ENCODE results near the gene ZNF331. TPM values are rescaled to one million over a fixed set of nuclear protein-coding genes. Genes with fewer than 3 reads are reported as not detected.

Gene ZNF331
- total RNA-seq, 4 donors from 2014 or later, result 3.7 to 15.7 (median 5.8) TPM

- no peaks in the 10 kb centered on the region for H3K27me3 ChIP-seq
- H3K4me1 ChIP-seq, result peaks cover 0 to 3% (median 0%) of the 10 kb centered on the region in 4 donors
- WGBS, 2 donors (ENCODE audit: low coverage in 1 of 2), result 50 to 69% methylated on average over 1 to 11 of the region's 11 CpGs
- H3K4me3 ChIP-seq, result peak overlapping the region; percentile 35 to 63 (median 50)
- in situ Hi-C loops (cut with MboI; ENCODE audit: low pct_ligation_motif_present in 1 of 4, low pct_unique_long_range_greater_than_20kb in 1 of 4, low sequenced_read_pairs in 3 of 4), result no loop called here
- no peaks in the 10 kb centered on the region for H3K9me3 ChIP-seq
- peak overlapping the region; percentile 72 to 85 (median 83) for H3K27ac ChIP-seq
- intact Hi-C loops (cut with DNase I; ENCODE audit: low total_unique reads), result no loop called here
- H3K36me3 ChIP-seq, result no peaks in the 10 kb centered on the region
- DNase-seq, result no peak
- TF ChIP-seq, protein P1, sequence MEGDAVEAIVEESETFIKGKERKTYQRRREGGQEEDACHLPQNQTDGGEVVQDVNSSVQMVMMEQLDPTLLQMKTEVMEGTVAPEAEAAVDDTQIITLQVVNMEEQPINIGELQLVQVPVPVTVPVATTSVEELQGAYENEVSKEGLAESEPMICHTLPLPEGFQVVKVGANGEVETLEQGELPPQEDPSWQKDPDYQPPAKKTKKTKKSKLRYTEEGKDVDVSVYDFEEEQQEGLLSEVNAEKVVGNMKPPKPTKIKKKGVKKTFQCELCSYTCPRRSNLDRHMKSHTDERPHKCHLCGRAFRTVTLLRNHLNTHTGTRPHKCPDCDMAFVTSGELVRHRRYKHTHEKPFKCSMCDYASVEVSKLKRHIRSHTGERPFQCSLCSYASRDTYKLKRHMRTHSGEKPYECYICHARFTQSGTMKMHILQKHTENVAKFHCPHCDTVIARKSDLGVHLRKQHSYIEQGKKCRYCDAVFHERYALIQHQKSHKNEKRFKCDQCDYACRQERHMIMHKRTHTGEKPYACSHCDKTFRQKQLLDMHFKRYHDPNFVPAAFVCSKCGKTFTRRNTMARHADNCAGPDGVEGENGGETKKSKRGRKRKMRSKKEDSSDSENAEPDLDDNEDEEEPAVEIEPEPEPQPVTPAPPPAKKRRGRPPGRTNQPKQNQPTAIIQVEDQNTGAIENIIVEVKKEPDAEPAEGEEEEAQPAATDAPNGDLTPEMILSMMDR (IDR thresholded peaks at IDR 0.05), result no peak
- no peak for TF ChIP-seq POLR2A (IDR thresholded peaks at IDR 0.05)
- TF ChIP-seq POLR2AphosphoS5 (IDR thresholded peaks at IDR 0.05), result no peak
- TF ChIP-seq EP300 (IDR thresholded peaks at IDR 0.05; ENCODE audit: low read depth), result no peak
Observed at GRCh38 chr19:53537121-53537520, 824 bp upstream of the ZNF331 start.

- WGBS, 2 donors (ENCODE audit: low coverage in 1 of 2), result 51% methylated on average over 34 of the region's 36 CpGs; no CpG with 5 or more reads in 1 of the 2 donors
- peak overlapping the region; percentile 35 to 63 (median 50) for H3K4me3 ChIP-seq
- TF ChIP-seq, protein P1 (IDR thresholded peaks at IDR 0.05), result no peak
- TF ChIP-seq POLR2AphosphoS5 (IDR thresholded peaks at IDR 0.05) (no peak), EP300 (IDR thresholded peaks at IDR 0.05; ENCODE audit: low read depth) (no peak), POLR2A (IDR thresholded peaks at IDR 0.05) (no peak)
- in situ Hi-C loops (cut with MboI; ENCODE audit: low pct_ligation_motif_present in 1 of 4, low pct_unique_long_range_greater_than_20kb in 1 of 4, low sequenced_read_pairs in 3 of 4) (no loop called here), intact Hi-C loops (cut with DNase I; ENCODE audit: low total_unique reads) (no loop called here)
- no peak for DNase-seq
- H3K27me3 ChIP-seq, result no peaks in the 10 kb centered on the region
- H3K9me3 ChIP-seq, result no peaks in the 10 kb centered on the region
- H3K36me3 ChIP-seq, result no peaks in the 10 kb centered on the region
- H3K4me1 ChIP-seq, result peaks cover 0 to 3% (median 0%) of the 10 kb centered on the region in 4 donors
- peak overlapping the region; percentile 72 to 85 (median 83) for H3K27ac ChIP-seq
Observed at GRCh38 chr19:53538378-53539109, 599 bp downstream of the ZNF331 start.

DNA sequence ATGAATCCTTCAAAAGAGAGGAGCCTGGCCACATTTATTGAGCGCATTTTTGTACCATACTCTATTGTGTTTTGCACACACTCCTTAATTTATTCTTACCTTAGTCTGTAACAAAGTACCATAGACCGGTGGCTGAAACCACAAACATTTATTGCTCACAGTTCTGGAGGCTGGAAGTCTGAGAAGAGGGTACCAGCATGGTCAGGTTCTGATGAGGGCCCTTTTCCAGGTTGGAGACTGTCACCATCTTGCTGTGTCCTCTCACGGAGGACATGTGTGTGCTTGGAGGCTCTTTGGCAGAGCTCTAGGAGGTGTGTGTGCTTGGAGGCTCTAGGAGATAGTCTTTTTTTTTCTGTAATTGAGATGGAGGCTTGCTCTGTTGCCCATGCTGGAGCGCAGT lies 2.1 kb downstream of the ZNF331 start:
- in situ Hi-C loops (cut with MboI; ENCODE audit: low pct_ligation_motif_present in 1 of 4, low pct_unique_long_range_greater_than_20kb in 1 of 4, low sequenced_read_pairs in 3 of 4), result no loop called here
- Histone ChIP-seq H3K4me3 (no peak overlapping the region), H3K27me3 (no peaks in the 10 kb centered on the region), H3K9me3 (no peaks in the 10 kb centered on the region), H3K27ac (no peak overlapping the region), H3K36me3 (no peaks in the 10 kb centered on the region), H3K4me1 (peaks cover 0 to 3% (median 0%) of the 10 kb centered on the region in 4 donors)
- TF ChIP-seq, protein P1 (IDR thresholded peaks at IDR 0.05), result no peak
- TF ChIP-seq POLR2AphosphoS5 (IDR thresholded peaks at IDR 0.05), result no peak
- no peak for TF ChIP-seq POLR2A (IDR thresholded peaks at IDR 0.05)
- no peak for TF ChIP-seq EP300 (IDR thresholded peaks at IDR 0.05; ENCODE audit: low read depth)
- no peak for DNase-seq
- intact Hi-C loops (cut with DNase I; ENCODE audit: low total_unique reads), result no loop called here
- WGBS, 2 donors (ENCODE audit: low coverage in 1 of 2), result 39 to 95% methylated on average over 2 to 4 of the region's 4 CpGs

DNA sequence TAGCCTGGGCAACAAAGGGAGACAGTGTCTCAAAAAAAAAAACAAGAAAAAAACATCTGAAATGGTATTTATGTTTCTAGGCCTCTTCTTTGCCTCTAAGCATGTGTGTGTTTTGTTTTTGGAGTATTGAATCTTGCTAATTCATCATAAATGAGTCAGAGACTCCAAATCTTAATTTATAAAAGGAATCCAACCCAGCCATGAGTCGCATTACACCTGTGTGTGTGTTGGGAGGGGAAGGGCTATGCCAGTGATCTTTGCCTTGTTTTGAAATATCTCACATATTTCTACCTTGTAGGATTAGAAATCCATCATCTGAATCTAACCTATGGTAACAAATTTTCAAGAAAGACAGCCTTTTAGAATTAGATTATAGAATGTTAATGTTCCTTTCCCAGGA lies 4.0 kb downstream of the ZNF331 start:
- H3K27me3 ChIP-seq, result no peaks in the 10 kb centered on the region
- in situ Hi-C loops (cut with MboI; ENCODE audit: low pct_ligation_motif_present in 1 of 4, low pct_unique_long_range_greater_than_20kb in 1 of 4, low sequenced_read_pairs in 3 of 4), result no loop called here
- no peak for DNase-seq
- intact Hi-C loops (cut with DNase I; ENCODE audit: low total_unique reads), result no loop called here
- H3K9me3 ChIP-seq, result no peaks in the 10 kb centered on the region
- TF ChIP-seq, protein P1 (IDR thresholded peaks at IDR 0.05), result no peak
- TF ChIP-seq POLR2AphosphoS5 (IDR thresholded peaks at IDR 0.05), result no peak
- TF ChIP-seq EP300 (IDR thresholded peaks at IDR 0.05; ENCODE audit: low read depth), result no peak
- WGBS, 2 donors (ENCODE audit: low coverage in 1 of 2), result 88 to 100% methylated on average over 1 of the region's 1 CpG
- peaks cover 0 to 5% (median 1%) of the 10 kb centered on the region in 4 donors for H3K4me1 ChIP-seq
- no peak overlapping the region for H3K27ac ChIP-seq
- no peak overlapping the region for H3K4me3 ChIP-seq
- no peaks in the 10 kb centered on the region for H3K36me3 ChIP-seq
